ENCODE data around the gene RAB42. TPM values are rescaled to one million over a fixed set of nuclear protein-coding genes. Genes with fewer than 3 reads are reported as not detected.

RAB42 gene
- total and polyA plus RNA-seq, 9 of the 15 experiments (the other 6 are each of a cell fraction or from before 2014, with no cell fraction given): 0.07 to 0.14 (median 0.12) TPM; not detected in 6

- TF ChIP-seq CTCF (IDR thresholded peaks at IDR 0.05 in 2 of 3, conservative IDR thresholded peaks at IDR 0.05 in 1 of 3; ENCODE audit: insufficient read depth in 2 of 3, low read depth in 1 of 3, low read length in 3 of 3): peak; percentile 82 to 94 (median 86)
- TF ChIP-seq CBX8 (IDR thresholded peaks at IDR 0.05; ENCODE audit: borderline replicate concordance, extremely low read depth, low read depth, low read length, poor library complexity, severe bottlenecking): no peak
- TF ChIP-seq DEAF1 (CRISPR knock-in tag; IDR thresholded peaks at IDR 0.05): peak; percentile 87
- TF ChIP-seq SMC3 (conservative IDR thresholded peaks at IDR 0.05; ENCODE audit: insufficient read depth, low read depth, low read length): peak; percentile 85
- TF ChIP-seq GABPB1 (CRISPR knock-in tag; IDR thresholded peaks at IDR 0.05): 0 out of 2 replicates have a peak, but pooled peaks have one; percentile 29
- TF ChIP-seq ZKSCAN3 (CRISPR knock-in tag; IDR thresholded peaks at IDR 0.05): no peak
- peak; percentile 33; the same call in 1 of the 2 replicates for TF ChIP-seq ZZZ3 (IDR thresholded peaks at IDR 0.05)
- no peak for TF ChIP-seq FOXO4 (CRISPR knock-in tag; IDR thresholded peaks at IDR 0.05)
- TF ChIP-seq EP400 (IDR thresholded peaks at IDR 0.05): peak; percentile 26; the same call in 1 of the 2 replicates
- 0 out of 2 replicates have a peak, but pooled peaks have one; percentile 27 for TF ChIP-seq ETV5 (CRISPR knock-in tag; IDR thresholded peaks at IDR 0.05; ENCODE audit: low read depth)
- no peak for TF ChIP-seq ATF1 (CRISPR knock-in tag; IDR thresholded peaks at IDR 0.05)
- TF ChIP-seq ATF1 (tag; IDR thresholded peaks at IDR 0.05): peak; percentile 26; the same call in 1 of the 2 replicates
- TF ChIP-seq BRCA1 (IDR thresholded peaks at IDR 0.05): no peak
- no peak for TF ChIP-seq BRCA1 (CRISPR knock-in tag; IDR thresholded peaks at IDR 0.05)
- TF ChIP-seq ZNF282 (CRISPR knock-in tag; IDR thresholded peaks at IDR 0.05): no peak
- TF ChIP-seq ZNF3 (CRISPR knock-in tag; IDR thresholded peaks at IDR 0.05): no peak
- TF ChIP-seq BRD9 (IDR thresholded peaks at IDR 0.05; ENCODE audit: low read depth, partially characterized antibody): no peak
- no peak for TF ChIP-seq POLR2B (IDR thresholded peaks at IDR 0.05; ENCODE audit: low read depth, partially characterized antibody)
- no peak for TF ChIP-seq THRAP3 (IDR thresholded peaks at IDR 0.05; ENCODE audit: borderline replicate concordance)
- no peak for TF ChIP-seq EP300 (IDR thresholded peaks at IDR 0.05; ENCODE audit: low read length)
- no peak for TF ChIP-seq FIP1L1 (IDR thresholded peaks at IDR 0.05; ENCODE audit: low read depth, low read length, poor library complexity, severe bottlenecking)
Measured at GRCh38 chr1:28602536-28603439, 10.7 kb downstream of the RAB42 start (continued).
